KMS-11 (cell line): Measurements from ENCODE around the gene NR1I2.

Experiments
- H2AFZ ChIP-seq: fragments of 200-600 bp; sonication (generic); 2 replicates; pipeline ENCODE4 v1.6.1; 2016; ENCODE audit warnings: antibody characterized with exemption, mixed run types, low read depth
- H3K27ac ChIP-seq: fragments of 200-600 bp; sonication (generic); 2 replicates; pipeline ENCODE4 v1.6.1; 2016; ENCODE audit warnings: mild to moderate bottlenecking, mixed run types
- H3K27me3 ChIP-seq: fragments of 200-600 bp; sonication (generic); 2 replicates; pipeline ENCODE4 v1.6.1; 2017; ENCODE audit warnings: mild to moderate bottlenecking, low read depth, mixed run types, moderate library complexity; ENCODE audit not compliant: insufficient read depth
- H3K36me3 ChIP-seq: fragments of 200-600 bp; sonication (generic); 2 replicates; pipeline ENCODE4 v1.6.1; 2017; ENCODE audit warnings: mild to moderate bottlenecking, mixed run types; ENCODE audit not compliant: insufficient read depth
- H3K4me1 ChIP-seq: fragments of 200-600 bp; sonication (generic); 2 replicates; pipeline ENCODE4 v1.6.1; 2016; ENCODE audit warnings: mild to moderate bottlenecking, low read depth, mixed run types; ENCODE audit not compliant: poor library complexity, severe bottlenecking
- H3K4me2 ChIP-seq: fragments of 200-600 bp; sonication (generic); 2 replicates; pipeline ENCODE4 v1.7.0; 2016; ENCODE audit warnings: mild to moderate bottlenecking, mixed run types
- H3K4me3 ChIP-seq: fragments of 200-600 bp; sonication (generic); IDR thresholded peaks from 2 replicates; pipeline ENCODE4 v1.6.1; 2017; ENCODE audit warnings: low read depth, low read length, mixed read lengths; ENCODE audit not compliant: insufficient read depth
- H3K79me2 ChIP-seq: fragments of 200-600 bp; sonication (generic); 2 replicates; pipeline ENCODE4 v1.6.1; 2016; ENCODE audit warnings: low read depth, mixed run types; ENCODE audit not compliant: insufficient read depth
- H3K9ac ChIP-seq: fragments of 200-600 bp; sonication (generic); 2 replicates; pipeline ENCODE4 v1.6.1; 2016; ENCODE audit warnings: mild to moderate bottlenecking, mixed run types
- H4K20me1 ChIP-seq: fragments of 200-600 bp; sonication (generic); 2 replicates; pipeline ENCODE4 v1.6.1; 2016; ENCODE audit warnings: mild to moderate bottlenecking, mixed run types; ENCODE audit not compliant: insufficient read depth
- CTCF ChIP-seq: fragments of 200-600 bp; sonication (generic); conservative IDR thresholded peaks from 2 replicates; pipeline ENCODE4 v1.6.1; 2017; ENCODE audit warnings: low read depth, mild to moderate bottlenecking, antibody characterized with exemption, low read length, moderate library complexity, mixed read lengths

The NR1I2 gene

GRCh38 chr3:119800844-119801243 lies 18.9 kb downstream of the NR1I2 start:
- Histone ChIP-seq H3K4me1 (no peaks in the 10 kb centered on the region), H3K27ac (no peak overlapping the region), H3K4me3 (no peak overlapping the region), H3K79me2 (no peaks in the 10 kb centered on the region), H3K9ac (no peak overlapping the region), H3K27me3 (no peaks in the 10 kb centered on the region), H4K20me1 (no peaks in the 10 kb centered on the region), H2AFZ (no peak overlapping the region), H3K4me2 (no peak overlapping the region), H3K36me3 (no peaks in the 10 kb centered on the region)
- no peak for TF ChIP-seq CTCF

- no peak overlapping the region for H2AFZ ChIP-seq
- no peaks in the 10 kb centered on the region for H3K4me1 ChIP-seq
- no peaks in the 10 kb centered on the region for H3K36me3 ChIP-seq
- H4K20me1 ChIP-seq, result no peaks in the 10 kb centered on the region
- H3K4me3 ChIP-seq, result no peak overlapping the region
- H3K4me2 ChIP-seq, result no peak overlapping the region
- H3K9ac ChIP-seq, result no peak overlapping the region
- TF ChIP-seq CTCF, result no peak
- no peak overlapping the region for H3K27ac ChIP-seq
- H3K79me2 ChIP-seq, result no peaks in the 10 kb centered on the region
- no peaks in the 10 kb centered on the region for H3K27me3 ChIP-seq
These were observed 26.3 kb downstream of the NR1I2 start for GRCh38 chr3:119808244-119808643.

- no peaks in the 10 kb centered on the region for H3K36me3 ChIP-seq
- TF ChIP-seq CTCF, result no peak
- H3K79me2 ChIP-seq, result no peaks in the 10 kb centered on the region
- no peaks in the 10 kb centered on the region for H3K4me1 ChIP-seq
- H3K9ac ChIP-seq, result no peak overlapping the region
- no peak overlapping the region for H3K4me2 ChIP-seq
- no peaks in the 10 kb centered on the region for H3K27me3 ChIP-seq
- no peak overlapping the region for H3K4me3 ChIP-seq
- H2AFZ ChIP-seq, result no peak overlapping the region
- no peak overlapping the region for H3K27ac ChIP-seq
- H4K20me1 ChIP-seq, result no peaks in the 10 kb centered on the region
These were observed 26.9 kb downstream of the NR1I2 start for GRCh38 chr3:119808843-119809242.

- Histone ChIP-seq H3K9ac (no peak overlapping the region), H3K4me3 (no peak overlapping the region), H3K27me3 (no peaks in the 10 kb centered on the region), H3K36me3 (no peaks in the 10 kb centered on the region), H3K27ac (no peak overlapping the region), H2AFZ (no peak overlapping the region), H3K4me2 (no peak overlapping the region), H3K79me2 (no peaks in the 10 kb centered on the region), H3K4me1 (no peaks in the 10 kb centered on the region), H4K20me1 (no peaks in the 10 kb centered on the region)
- TF ChIP-seq CTCF, result no peak
These were observed 27.5 kb downstream of the NR1I2 start for GRCh38 chr3:119809249-119810017.
